ENCODE measurements around the gene PTPN6.

PTPN6 gene

GRCh38 chr12:6963791-6964413, 12.7 kb downstream of the PTPN6 start:
- peak overlapping the region; percentile 69 for H3K27ac Mint-ChIP-seq

GRCh38 chr12:6964605-6965025, 13.5 kb downstream of the PTPN6 start:
- no peak for ATAC-seq
- H3K4me1 Mint-ChIP-seq: peaks cover 73% of the 10 kb centered on the region
- peaks cover 42% of the 10 kb centered on the region for H3K36me3 Mint-ChIP-seq
- no peaks in the 10 kb centered on the region for H3K27me3 Mint-ChIP-seq
- H3K4me3 Mint-ChIP-seq: no peak overlapping the region
- peak overlapping the region; percentile 69 for H3K27ac Mint-ChIP-seq
- no peaks in the 10 kb centered on the region for H3K9me3 Mint-ChIP-seq

More at GRCh38 chr12:6963791-6964413, 12.7 kb downstream of the PTPN6 start:
- ATAC-seq: no peak
- H3K9me3 Mint-ChIP-seq: no peaks in the 10 kb centered on the region
- no peaks in the 10 kb centered on the region for H3K27me3 Mint-ChIP-seq
- peaks cover 73% of the 10 kb centered on the region for H3K4me1 Mint-ChIP-seq
- peaks cover 44% of the 10 kb centered on the region for H3K36me3 Mint-ChIP-seq
- no peak overlapping the region for H3K4me3 Mint-ChIP-seq

GRCh38 chr12:6965026-6965661, 14.0 kb downstream of the PTPN6 start:
- peaks cover 39% of the 10 kb centered on the region for H3K36me3 Mint-ChIP-seq
- H3K9me3 Mint-ChIP-seq: no peaks in the 10 kb centered on the region
- no peak overlapping the region for H3K4me3 Mint-ChIP-seq
- H3K27ac Mint-ChIP-seq: peak overlapping the region; percentile 69
- no peaks in the 10 kb centered on the region for H3K27me3 Mint-ChIP-seq
- H3K4me1 Mint-ChIP-seq: peaks cover 68% of the 10 kb centered on the region
- ATAC-seq: peak; percentile 75

- Mint-ChIP-seq H3K36me3 (peaks cover 35% of the 10 kb centered on the region), H3K4me3 (no peak overlapping the region), H3K9me3 (no peaks in the 10 kb centered on the region), H3K27me3 (no peaks in the 10 kb centered on the region), H3K27ac (peak overlapping the region; percentile 69), H3K4me1 (peaks cover 64% of the 10 kb centered on the region)
- ATAC-seq: no peak
Measured at GRCh38 chr12:6965714-6966113, 14.6 kb downstream of the PTPN6 start.

- ATAC-seq: no peak
- no peaks in the 10 kb centered on the region for H3K27me3 Mint-ChIP-seq
- H3K9me3 Mint-ChIP-seq: no peaks in the 10 kb centered on the region
- no peak overlapping the region for H3K4me3 Mint-ChIP-seq
- no peak overlapping the region for H3K27ac Mint-ChIP-seq
- peaks cover 39% of the 10 kb centered on the region for H3K36me3 Mint-ChIP-seq
- peaks cover 61% of the 10 kb centered on the region for H3K4me1 Mint-ChIP-seq
Measured at GRCh38 chr12:6966351-6966750, 15.2 kb downstream of the PTPN6 start.

DNA sequence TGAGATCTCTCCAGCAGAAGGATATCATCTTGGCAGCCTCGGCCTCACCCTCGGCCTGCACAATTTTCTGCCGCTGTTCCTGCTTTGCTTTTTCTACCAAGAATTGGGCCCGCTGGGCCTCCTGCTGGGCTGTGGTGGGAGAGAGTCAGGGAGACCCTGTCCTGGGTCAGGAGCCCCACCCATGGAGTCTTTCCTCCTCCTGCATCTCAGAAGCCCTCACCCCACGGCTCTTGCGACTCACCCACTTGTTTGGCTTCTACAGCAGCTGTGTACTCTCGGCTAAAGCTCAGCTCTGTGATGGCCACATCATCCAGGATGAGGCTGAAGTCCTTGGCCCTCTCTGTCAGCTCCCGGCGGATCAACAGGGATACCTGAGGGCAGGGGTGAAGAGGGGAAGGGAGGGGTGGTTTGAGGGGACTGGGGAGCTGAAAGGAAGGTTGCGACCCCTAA, 16.5 kb downstream of the PTPN6 start:
- Mint-ChIP-seq H3K36me3 (peaks cover 39% of the 10 kb centered on the region), H3K4me1 (peaks cover 61% of the 10 kb centered on the region)
- ATAC-seq: no peak

DNA sequence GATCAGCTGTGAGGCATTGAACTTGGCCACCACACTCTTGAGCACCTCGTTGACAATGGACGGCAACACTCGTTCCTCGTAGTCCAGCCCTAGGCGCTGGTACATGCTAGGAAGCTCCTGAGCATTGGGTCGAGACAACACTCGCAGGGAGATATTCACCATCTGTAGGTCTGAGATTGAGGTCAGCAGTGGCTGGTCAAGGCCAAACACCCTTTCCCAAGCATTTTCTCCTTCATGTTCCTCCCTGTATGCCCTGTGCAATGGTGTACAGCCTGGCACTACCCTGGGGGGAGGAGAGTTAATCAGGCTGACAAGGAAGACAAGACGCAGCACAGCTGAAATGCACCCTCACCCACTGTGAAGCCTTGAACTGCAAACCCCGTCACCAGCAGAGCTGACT, 17.3 kb downstream of the PTPN6 start:
- Mint-ChIP-seq H3K9me3 (no peaks in the 10 kb centered on the region), H3K4me1 (peaks cover 62% of the 10 kb centered on the region), H3K27ac (peak overlapping the region; percentile 96), H3K27me3 (no peaks in the 10 kb centered on the region), H3K4me3 (peak overlapping the region; percentile 100), H3K36me3 (peaks cover 39% of the 10 kb centered on the region)
- no peak for ATAC-seq

More for the DNA sequence above, 16.5 kb downstream of the PTPN6 start:
- Mint-ChIP-seq H3K27ac (no peak overlapping the region), H3K9me3 (no peaks in the 10 kb centered on the region), H3K4me3 (no peak overlapping the region), H3K27me3 (no peaks in the 10 kb centered on the region)

GRCh38 chr12:6970096-6970527, 19.0 kb downstream of the PTPN6 start:
- Mint-ChIP-seq H3K36me3 (peaks cover 44% of the 10 kb centered on the region), H3K4me1 (peaks cover 60% of the 10 kb centered on the region), H3K9me3 (no peaks in the 10 kb centered on the region), H3K27me3 (no peaks in the 10 kb centered on the region), H3K27ac (peak overlapping the region; percentile 96), H3K4me3 (peak overlapping the region; percentile 100)
- ATAC-seq: no peak

DNA sequence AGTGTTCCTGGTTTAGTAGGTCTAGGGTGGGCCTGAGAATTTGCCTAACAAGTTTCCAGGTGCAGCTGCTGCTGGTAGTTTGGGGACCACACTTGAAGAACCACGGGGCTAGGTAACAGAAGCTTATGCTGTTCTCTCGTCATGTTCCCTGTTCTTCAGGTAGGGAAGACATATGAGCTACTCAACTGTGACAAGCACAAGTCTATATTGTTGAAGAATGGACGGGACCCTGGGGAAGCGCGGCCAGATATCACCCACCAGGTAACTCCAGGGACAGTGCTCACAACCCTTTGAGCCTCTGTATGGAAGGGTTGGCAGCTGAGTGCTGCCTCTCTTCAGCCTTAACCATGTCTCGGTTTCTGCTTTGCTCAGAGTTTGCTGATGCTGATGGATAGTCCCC, 23.0 kb downstream of the PTPN6 start:
- Mint-ChIP-seq H3K36me3 (peaks cover 43% of the 10 kb centered on the region), H3K4me1 (peaks cover 42% of the 10 kb centered on the region), H3K4me3 (no peak overlapping the region), H3K27me3 (no peaks in the 10 kb centered on the region), H3K9me3 (no peaks in the 10 kb centered on the region), H3K27ac (peak overlapping the region; percentile 18)
- ATAC-seq: no peak

- H3K4me3 Mint-ChIP-seq: no peak overlapping the region
- no peak for ATAC-seq
- peaks cover 38% of the 10 kb centered on the region for H3K4me1 Mint-ChIP-seq
- no peak overlapping the region for H3K27ac Mint-ChIP-seq
- peaks cover 45% of the 10 kb centered on the region for H3K36me3 Mint-ChIP-seq
- no peaks in the 10 kb centered on the region for H3K27me3 Mint-ChIP-seq
- H3K9me3 Mint-ChIP-seq: no peaks in the 10 kb centered on the region
Measured at GRCh38 chr12:6975297-6976032, 24.3 kb downstream of the PTPN6 start.

DNA sequence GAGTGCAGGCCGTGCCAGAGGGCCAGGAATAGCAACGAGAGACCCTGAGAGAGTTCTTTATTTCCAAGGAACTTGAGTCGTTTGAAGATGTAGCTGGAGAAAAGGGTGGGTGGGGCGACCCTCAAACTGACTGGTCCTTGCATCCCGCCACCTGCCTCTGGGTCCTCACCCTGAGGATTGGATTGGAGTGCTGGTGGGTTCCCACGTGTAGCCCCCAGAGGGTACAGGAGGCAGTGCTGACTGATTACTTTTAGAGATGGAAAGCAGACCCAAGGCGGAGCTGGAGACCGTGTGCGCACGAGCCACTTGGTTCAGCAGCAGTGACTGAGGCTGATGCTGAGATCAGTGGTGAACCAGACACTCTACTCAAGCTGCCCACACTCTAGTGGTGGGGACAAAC, 26.5 kb downstream of the PTPN6 start:
- Mint-ChIP-seq H3K27ac (no peak overlapping the region), H3K36me3 (peaks cover 57% of the 10 kb centered on the region), H3K4me1 (peaks cover 19% of the 10 kb centered on the region), H3K27me3 (no peaks in the 10 kb centered on the region), H3K4me3 (no peak overlapping the region), H3K9me3 (no peaks in the 10 kb centered on the region)
- ATAC-seq: no peak

DNA sequence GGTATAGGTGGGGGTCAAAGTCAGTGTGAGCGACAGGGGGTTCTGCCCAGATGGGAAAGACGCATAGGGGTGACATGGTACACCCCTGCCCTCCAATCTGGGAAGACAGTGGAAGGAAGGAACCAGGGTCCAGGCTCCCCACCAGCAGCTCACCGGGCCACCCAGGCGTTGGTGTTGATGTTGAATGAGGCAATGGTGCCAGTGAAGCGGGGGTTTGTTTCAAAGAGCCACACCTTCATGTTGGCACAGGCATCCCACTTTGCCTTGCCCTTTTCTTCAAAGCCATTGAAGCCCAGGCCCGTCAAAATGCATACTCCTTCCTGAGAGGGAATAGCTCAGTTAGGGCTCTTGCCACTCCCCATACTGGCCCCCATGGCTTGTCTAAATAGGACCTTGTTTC, 27.0 kb downstream of the PTPN6 start:
- Mint-ChIP-seq H3K4me3 (no peak overlapping the region), H3K27me3 (no peaks in the 10 kb centered on the region), H3K36me3 (peaks cover 62% of the 10 kb centered on the region)

DNA sequence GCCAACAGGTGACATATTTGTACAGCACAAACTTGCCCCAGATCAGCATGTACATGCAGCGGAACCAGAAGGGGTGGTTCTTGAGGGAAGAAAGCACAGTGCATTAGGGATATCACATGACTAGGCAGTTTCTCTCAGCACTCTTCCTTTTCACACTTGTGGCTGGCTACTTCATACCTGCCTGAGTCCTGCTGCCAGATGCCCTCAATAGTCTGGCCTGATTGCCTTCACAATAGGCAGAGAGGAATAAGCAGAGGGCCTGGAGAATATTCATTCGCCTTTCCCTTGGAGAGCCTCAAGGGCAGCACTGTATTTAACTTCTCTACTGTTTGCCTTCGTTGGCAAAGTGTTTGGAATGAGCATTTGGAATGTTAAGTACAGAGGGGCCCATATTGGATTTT, 27.5 kb downstream of the PTPN6 start:
- ATAC-seq: no peak
- Mint-ChIP-seq H3K36me3 (peaks cover 66% of the 10 kb centered on the region), H3K4me1 (peaks cover 10% of the 10 kb centered on the region), H3K27ac (peak overlapping the region; percentile 68), H3K9me3 (no peaks in the 10 kb centered on the region), H3K4me3 (no peak overlapping the region), H3K27me3 (no peaks in the 10 kb centered on the region)

More for the DNA sequence above, 27.0 kb downstream of the PTPN6 start:
- H3K27ac Mint-ChIP-seq: peak overlapping the region; percentile 68
- H3K4me1 Mint-ChIP-seq: peaks cover 14% of the 10 kb centered on the region
- H3K9me3 Mint-ChIP-seq: no peaks in the 10 kb centered on the region
- no peak for ATAC-seq

- Mint-ChIP-seq H3K4me1 (peaks cover 6% of the 10 kb centered on the region), H3K27me3 (no peaks in the 10 kb centered on the region), H3K36me3 (peaks cover 67% of the 10 kb centered on the region), H3K4me3 (no peak overlapping the region), H3K27ac (peak overlapping the region; percentile 68), H3K9me3 (no peaks in the 10 kb centered on the region)
- ATAC-seq: no peak
Measured at GRCh38 chr12:6979021-6979420, 27.9 kb downstream of the PTPN6 start.

- H3K9me3 Mint-ChIP-seq: no peaks in the 10 kb centered on the region
- no peak overlapping the region for H3K4me3 Mint-ChIP-seq
- H3K27me3 Mint-ChIP-seq: no peaks in the 10 kb centered on the region
- peak overlapping the region; percentile 68 for H3K27ac Mint-ChIP-seq
- H3K36me3 Mint-ChIP-seq: peaks cover 65% of the 10 kb centered on the region
- no peak for ATAC-seq
- H3K4me1 Mint-ChIP-seq: peaks cover 5% of the 10 kb centered on the region
Measured at GRCh38 chr12:6979453-6979852, 28.3 kb downstream of the PTPN6 start.
